ENCODE results near the gene PRKCQ.

PRKCQ gene

GRCh38 chr10:6520138-6520537, 59.9 kb downstream of the PRKCQ start:
- DNase-seq (ENCODE audit: low read depth) = no peak

- no peak for DNase-seq (ENCODE audit: low read depth)
These were observed 61.2 kb downstream of the PRKCQ start for GRCh38 chr10:6518791-6519429.

GRCh38 chr10:6516929-6517284, 63.2 kb downstream of the PRKCQ start:
- DNase-seq (ENCODE audit: low read depth) = no peak

GRCh38 chr10:6516281-6516928, 63.7 kb downstream of the PRKCQ start:
- DNase-seq (ENCODE audit: low read depth) = no peak

GRCh38 chr10:6514844-6515780, 65.0 kb downstream of the PRKCQ start:
- no peak for DNase-seq (ENCODE audit: low read depth)

- DNase-seq (ENCODE audit: low read depth) = no peak
These were observed 65.9 kb downstream of the PRKCQ start for GRCh38 chr10:6514180-6514579.

GRCh38 chr10:6513476-6513875, 66.6 kb downstream of the PRKCQ start:
- DNase-seq (ENCODE audit: low read depth) = no peak

GRCh38 chr10:6512182-6512581, 67.9 kb downstream of the PRKCQ start:
- DNase-seq (ENCODE audit: low read depth) = no peak

GRCh38 chr10:6511347-6511746, 68.7 kb downstream of the PRKCQ start:
- DNase-seq (ENCODE audit: low read depth) = no peak

- no peak for DNase-seq (ENCODE audit: low read depth)
These were observed 72.8 kb downstream of the PRKCQ start for GRCh38 chr10:6507311-6507710.

- DNase-seq (ENCODE audit: low read depth) = no peak
These were observed 74.8 kb downstream of the PRKCQ start for GRCh38 chr10:6505300-6505699.

- DNase-seq (ENCODE audit: low read depth) = no peak
These were observed 75.8 kb downstream of the PRKCQ start for GRCh38 chr10:6504296-6504695.

GRCh38 chr10:6503171-6503570, 76.9 kb downstream of the PRKCQ start:
- DNase-seq (ENCODE audit: low read depth) = no peak

- DNase-seq (ENCODE audit: low read depth) = no peak
These were observed 78.1 kb downstream of the PRKCQ start for GRCh38 chr10:6501931-6502330.

- DNase-seq (ENCODE audit: low read depth) = no peak
These were observed 80.1 kb downstream of the PRKCQ start for GRCh38 chr10:6499974-6500373.

- no peak for DNase-seq (ENCODE audit: low read depth)
These were observed 81.3 kb downstream of the PRKCQ start for GRCh38 chr10:6498771-6499170.

- DNase-seq (ENCODE audit: low read depth) = no peak
These were observed 82.5 kb downstream of the PRKCQ start for GRCh38 chr10:6497620-6498019.

- DNase-seq (ENCODE audit: low read depth) = no peak
These were observed 85.0 kb downstream of the PRKCQ start for GRCh38 chr10:6494936-6495592.

- DNase-seq (ENCODE audit: low read depth) = no peak
These were observed 85.6 kb downstream of the PRKCQ start for GRCh38 chr10:6494442-6494819.

- no peak for DNase-seq (ENCODE audit: low read depth)
These were observed 86.3 kb downstream of the PRKCQ start for GRCh38 chr10:6493521-6494441.

GRCh38 chr10:6492896-6493295, 87.2 kb downstream of the PRKCQ start:
- no peak for DNase-seq (ENCODE audit: low read depth)

Data from fibroblast of gingiva (primary cell).